ENCODE measurements around the gene DNAJC18.

The DNAJC18 gene

DNA sequence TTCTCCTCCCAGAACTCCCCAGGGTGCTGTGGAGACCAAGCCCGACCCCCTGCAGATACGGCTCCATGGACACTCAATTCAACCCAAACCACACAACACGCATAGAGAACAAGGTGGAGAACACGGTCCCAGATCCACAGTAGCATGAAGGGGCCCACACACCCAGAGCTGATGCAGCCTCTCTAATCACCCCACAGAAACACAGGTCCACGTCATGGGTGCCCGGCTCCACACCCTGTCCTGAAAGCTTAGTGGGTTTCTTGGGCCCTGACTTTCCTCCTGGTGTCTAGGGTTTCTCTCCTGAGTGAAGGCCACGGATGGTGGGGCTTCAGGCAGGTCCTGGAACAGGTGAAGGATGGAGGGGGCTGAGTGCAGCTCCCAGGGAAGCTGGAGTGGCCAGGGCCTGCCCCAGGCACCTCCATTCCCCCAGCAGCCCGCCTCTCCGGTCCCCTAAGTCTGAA lies 54.7 kb downstream of the DNAJC18 start:
- TF ChIP-seq GATA3 (IDR thresholded peaks at IDR 0.05; ENCODE audit: low read depth, low read length): no peak

GRCh38 chr5:139383993-139384590 lies 55.2 kb downstream of the DNAJC18 start:
- TF ChIP-seq GATA3 (IDR thresholded peaks at IDR 0.05; ENCODE audit: low read depth, low read length): no peak
- no peak for TF ChIP-seq GATA2 (IDR thresholded peaks at IDR 0.05; ENCODE audit: low read depth, low read length)

- no peak for TF ChIP-seq GATA2 (IDR thresholded peaks at IDR 0.05; ENCODE audit: low read depth, low read length)
- TF ChIP-seq GATA3 (IDR thresholded peaks at IDR 0.05; ENCODE audit: low read depth, low read length): no peak
Observed at GRCh38 chr5:139383275-139383992, 55.9 kb downstream of the DNAJC18 start, which contains the start of gene SLC23A1. TSS of gene SLC23A1 (minus strand) at chr5:139383297. CDS start at chr5:139383253, 44 bp downstream.

DNA sequence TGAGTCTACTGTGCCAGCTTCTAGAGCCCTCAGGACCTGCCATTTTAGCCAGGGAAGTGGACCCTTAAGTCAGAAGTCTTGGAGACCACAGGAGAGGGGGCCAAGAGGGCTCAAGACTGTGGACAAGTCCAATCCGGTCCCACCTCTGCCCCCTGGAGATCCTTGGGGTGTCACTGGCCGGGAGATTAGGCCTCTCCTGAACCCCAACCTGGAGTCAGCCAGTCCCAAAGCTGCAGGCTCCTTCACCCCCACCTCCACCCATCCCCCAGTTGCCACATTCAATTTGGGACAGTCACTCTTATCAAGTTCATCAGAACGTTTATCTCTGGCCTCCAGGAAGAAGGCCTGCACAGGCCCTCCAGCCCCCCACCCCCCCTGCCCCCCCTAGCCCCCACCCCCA lies 56.5 kb downstream of the DNAJC18 start:
- TF ChIP-seq GATA3 (IDR thresholded peaks at IDR 0.05; ENCODE audit: low read depth, low read length) (no peak), GATA2 (IDR thresholded peaks at IDR 0.05; ENCODE audit: low read depth, low read length) (no peak)

GRCh38 chr5:139381837-139382761 lies 57.2 kb downstream of the DNAJC18 start:
- TF ChIP-seq GATA3 (IDR thresholded peaks at IDR 0.05; ENCODE audit: low read depth, low read length) (no peak), GATA2 (IDR thresholded peaks at IDR 0.05; ENCODE audit: low read depth, low read length) (no peak)

- TF ChIP-seq GATA2 (IDR thresholded peaks at IDR 0.05; ENCODE audit: low read depth, low read length) (no peak), GATA3 (IDR thresholded peaks at IDR 0.05; ENCODE audit: low read depth, low read length) (no peak)
Observed at GRCh38 chr5:139379626-139380449, 59.5 kb downstream of the DNAJC18 start.

- TF ChIP-seq GATA2 (IDR thresholded peaks at IDR 0.05; ENCODE audit: low read depth, low read length) (no peak), GATA3 (IDR thresholded peaks at IDR 0.05; ENCODE audit: low read depth, low read length) (no peak)
Observed at GRCh38 chr5:139378941-139379361, 60.4 kb downstream of the DNAJC18 start.

GRCh38 chr5:139378101-139378825 lies 61.1 kb downstream of the DNAJC18 start:
- TF ChIP-seq GATA2 (IDR thresholded peaks at IDR 0.05; ENCODE audit: low read depth, low read length) (no peak), GATA3 (IDR thresholded peaks at IDR 0.05; ENCODE audit: low read depth, low read length) (no peak)

DNA sequence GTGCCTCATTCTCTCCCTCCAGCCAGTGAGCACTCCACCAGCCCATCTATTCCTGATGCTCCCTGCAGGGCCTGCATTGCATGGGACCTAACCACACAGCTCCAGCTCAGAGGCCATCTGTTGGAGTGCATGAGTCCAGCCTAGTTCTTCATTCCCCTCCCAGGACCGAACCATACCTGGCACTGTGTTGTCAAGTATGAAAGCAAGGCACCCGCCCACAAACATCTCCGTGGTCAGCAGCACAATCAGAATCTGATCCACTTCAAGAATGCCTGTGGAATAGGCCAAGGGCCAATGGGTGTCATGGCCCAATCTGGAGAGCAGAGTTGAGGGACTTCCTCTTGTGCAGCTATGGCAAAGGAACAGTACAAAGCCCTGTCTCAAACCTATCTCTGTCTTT lies 62.1 kb downstream of the DNAJC18 start:
- TF ChIP-seq GATA3 (IDR thresholded peaks at IDR 0.05; ENCODE audit: low read depth, low read length) (no peak), GATA2 (IDR thresholded peaks at IDR 0.05; ENCODE audit: low read depth, low read length) (no peak)

DNA sequence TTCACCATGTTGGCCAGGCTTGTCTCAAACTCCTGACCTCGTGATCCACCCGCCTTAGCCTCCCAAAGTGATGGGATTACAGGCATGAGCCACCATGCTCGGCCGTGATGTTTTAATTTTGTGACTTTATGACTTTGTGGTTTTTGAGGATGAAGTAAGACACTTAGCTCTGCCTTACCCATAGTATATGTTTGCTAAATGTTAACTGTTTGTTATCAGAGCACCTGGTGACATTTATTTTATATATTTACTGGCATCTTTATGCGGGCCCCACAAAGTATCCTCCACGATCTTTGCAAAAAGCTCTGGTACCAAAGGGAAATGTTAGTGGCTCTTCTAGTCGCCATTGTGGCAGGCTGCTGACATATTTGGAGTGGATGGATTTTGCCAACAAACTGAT lies 63.0 kb downstream of the DNAJC18 start:
- no peak for TF ChIP-seq GATA2 (IDR thresholded peaks at IDR 0.05; ENCODE audit: low read depth, low read length)
- no peak for TF ChIP-seq GATA3 (IDR thresholded peaks at IDR 0.05; ENCODE audit: low read depth, low read length)

GRCh38 chr5:139374909-139375308 lies 64.4 kb downstream of the DNAJC18 start:
- TF ChIP-seq GATA2 (IDR thresholded peaks at IDR 0.05; ENCODE audit: low read depth, low read length): no peak

GRCh38 chr5:139371482-139372435 lies 67.6 kb downstream of the DNAJC18 start:
- no peak for TF ChIP-seq GATA3 (IDR thresholded peaks at IDR 0.05; ENCODE audit: low read depth, low read length)
- no peak for TF ChIP-seq GATA2 (IDR thresholded peaks at IDR 0.05; ENCODE audit: low read depth, low read length)
